NCI-H146 treated with DMSO at 0.1 percent for 48 hours (cell line): ENCODE data around the gene FBLN7.

ENCODE experiments used
- DNase-seq: peaks from one replicate; lab custom pipeline; 2025; ENCODE audit not compliant: unreplicated experiment; lab: John Stamatoyannopoulos, UW

FBLN7 gene

DNA sequence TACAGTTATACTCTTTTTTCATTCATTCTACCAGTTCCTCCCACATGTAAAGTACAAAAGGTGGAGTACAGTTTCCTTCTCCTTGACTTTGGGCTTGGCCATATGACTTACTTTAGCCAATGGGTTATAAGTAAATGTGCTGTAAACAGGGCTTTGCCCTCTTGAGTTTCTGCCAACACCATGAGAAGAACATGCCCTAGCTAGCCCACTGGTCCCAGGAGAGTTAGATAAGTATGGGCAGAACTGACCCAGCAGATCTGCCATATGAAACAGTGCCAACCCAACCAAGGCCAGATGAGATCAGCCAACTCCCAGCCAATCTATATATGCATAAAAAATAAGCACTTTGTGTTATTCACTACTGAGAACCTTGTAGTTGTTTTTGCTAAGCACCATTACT, 91.2 kb downstream of the FBLN7 start:
- DNase-seq: no peak

DNA sequence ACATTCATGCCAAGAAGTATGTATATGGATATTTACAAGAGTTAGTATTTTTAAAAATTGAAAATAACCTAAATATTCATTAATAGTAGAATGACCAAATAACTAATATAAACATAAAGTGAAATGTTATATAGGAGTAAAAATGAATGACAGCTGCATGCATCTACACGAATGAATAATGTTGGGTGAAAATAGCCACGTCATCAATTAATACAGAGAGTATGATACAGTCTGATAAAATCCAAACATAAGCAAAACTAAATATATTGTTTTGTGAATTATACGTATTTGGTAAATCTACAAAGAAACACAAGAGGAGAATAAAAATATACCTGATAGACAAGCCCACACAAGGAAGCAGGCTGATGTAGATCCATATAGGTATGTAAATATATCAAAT, 92.2 kb downstream of the FBLN7 start:
- no peak for DNase-seq
